OCI-LY3 (cell line): ENCODE measurements around the gene LPP.

Experiments used
- CTCF ChIP-seq: fragments of 200-600, 300-600 bp; sonication (generic); IDR thresholded peaks from 2 replicates; pipeline ENCODE4 v1.5.1; 2014; ENCODE audit warnings: antibody characterized with exemption, low read length, low read depth
- EZH2phosphoT487 ChIP-seq: fragments of 200-600 bp; shearing (Covaris generic); IDR thresholded peaks from 2 replicates; pipeline ENCODE4 v1.6.1; 2018; ENCODE audit warnings: antibody characterized with exemption, mixed run types, low read depth

GRCh38 chr3:188750617-188751016 is 596.7 kb downstream of the LPP start:
- TF ChIP-seq CTCF, result no peak
- no peak for TF ChIP-seq EZH2phosphoT487
